HG02588 (cell line): ENCODE measurements around the gene TAS2R46.
A peak's percentile ranks its signal among the peaks of the same experiment; 100 is the strongest.
"Not testable (repeated sequence)": the region's sequence is repeated elsewhere in the genome, so short reads cannot be mapped to it uniquely, and the experiment has no call there.

Experiments
- ATAC-seq: cut with Tn5 transposase; IDR thresholded peaks from one replicate; pipeline ENCODE4 v1.9.1; 2021; ENCODE audit warnings: mild to moderate bottlenecking, moderate library complexity; ENCODE audit not compliant: unreplicated experiment

Gene TAS2R46, protein sequence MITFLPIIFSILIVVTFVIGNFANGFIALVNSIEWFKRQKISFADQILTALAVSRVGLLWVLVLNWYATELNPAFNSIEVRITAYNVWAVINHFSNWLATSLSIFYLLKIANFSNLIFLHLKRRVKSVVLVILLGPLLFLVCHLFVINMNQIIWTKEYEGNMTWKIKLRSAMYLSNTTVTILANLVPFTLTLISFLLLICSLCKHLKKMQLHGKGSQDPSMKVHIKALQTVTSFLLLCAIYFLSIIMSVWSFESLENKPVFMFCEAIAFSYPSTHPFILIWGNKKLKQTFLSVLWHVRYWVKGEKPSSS

DNA sequence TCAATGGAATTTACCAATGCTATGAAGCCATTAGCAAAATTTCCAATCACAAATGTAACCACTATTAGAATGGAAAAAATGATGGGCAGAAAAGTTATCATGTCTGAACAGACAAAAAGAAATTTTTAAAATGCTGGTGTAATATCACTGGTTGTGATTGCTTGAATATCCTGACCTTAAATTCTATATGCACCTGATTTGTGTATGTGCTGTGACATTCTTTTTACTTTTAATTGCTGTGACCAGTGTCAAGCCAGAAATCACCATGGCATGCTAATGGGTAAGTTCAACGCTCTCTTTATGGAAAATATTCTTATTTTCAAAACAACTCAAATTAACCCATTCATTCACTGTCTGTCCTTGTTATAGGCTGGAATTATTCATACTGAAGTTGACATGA is at the start of gene TAS2R46:
TSS of gene TAS2R46 (minus strand) at position 101 of the 400 bp plus-strand sequence. CDS start at position 101, 0 bp downstream.
- ATAC-seq: not testable (repeated sequence)

DNA sequence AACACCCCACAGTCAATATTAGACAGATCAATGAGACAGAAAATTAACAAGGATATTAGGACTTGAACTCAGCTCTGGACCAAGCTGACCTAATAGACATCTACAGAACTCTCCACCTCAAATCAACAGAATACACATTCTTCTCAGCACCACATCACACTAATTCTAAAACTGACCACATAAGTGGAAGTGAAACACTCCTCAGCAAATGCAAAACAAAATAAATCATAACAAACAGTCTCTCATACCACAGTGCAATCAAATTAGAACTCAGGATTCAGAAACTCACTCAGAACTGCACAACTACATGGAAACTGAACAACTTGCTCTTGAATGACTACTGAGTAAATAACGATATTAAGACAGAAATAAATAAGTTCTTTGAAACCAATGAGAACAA is 49.1 kb upstream of the TAS2R46 start:
- ATAC-seq: not testable (repeated sequence)

DNA sequence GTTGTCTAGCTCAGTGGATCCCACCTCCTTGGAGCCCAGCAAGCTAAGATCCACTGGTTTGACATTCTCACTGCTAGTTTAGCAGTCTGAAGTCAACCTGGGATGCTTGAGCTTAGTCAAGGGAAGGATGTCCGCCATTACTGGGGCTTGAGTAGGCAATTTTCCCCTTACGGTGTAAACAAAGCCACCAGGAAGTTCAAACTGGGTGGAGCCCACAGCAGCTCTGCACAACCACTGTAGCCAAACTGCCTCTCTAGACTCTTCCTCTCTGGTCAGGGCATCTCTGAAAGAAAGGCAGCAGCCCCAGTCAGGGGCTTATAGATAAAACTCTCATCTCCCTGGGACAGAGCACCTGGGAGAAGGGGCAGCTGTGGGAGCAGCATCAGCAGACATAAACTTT is 46.8 kb upstream of the TAS2R46 start:
- ATAC-seq: no peak

- no peak for ATAC-seq
These were observed 45.6 kb upstream of the TAS2R46 start for GRCh38 chr12:11107719-11108118.

DNA sequence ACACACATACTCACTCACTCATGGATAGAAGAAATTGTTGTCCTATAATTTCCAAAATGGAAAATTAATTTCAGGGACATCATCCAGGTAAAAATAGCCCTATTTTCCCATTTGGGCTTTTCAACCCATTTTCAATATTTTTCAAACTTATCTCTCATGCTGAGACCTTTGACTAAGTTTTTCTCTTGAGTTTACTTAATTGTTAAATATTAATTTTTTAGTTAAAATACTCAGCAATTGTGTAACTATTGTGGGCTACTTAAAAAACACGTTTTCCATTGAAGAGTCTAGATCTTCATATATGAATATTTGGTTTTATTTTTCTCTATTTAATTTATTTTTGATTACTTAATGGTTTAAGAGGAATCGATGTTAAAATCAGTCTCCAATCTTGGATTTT is 44.2 kb upstream of the TAS2R46 start:
- ATAC-seq: no peak

DNA sequence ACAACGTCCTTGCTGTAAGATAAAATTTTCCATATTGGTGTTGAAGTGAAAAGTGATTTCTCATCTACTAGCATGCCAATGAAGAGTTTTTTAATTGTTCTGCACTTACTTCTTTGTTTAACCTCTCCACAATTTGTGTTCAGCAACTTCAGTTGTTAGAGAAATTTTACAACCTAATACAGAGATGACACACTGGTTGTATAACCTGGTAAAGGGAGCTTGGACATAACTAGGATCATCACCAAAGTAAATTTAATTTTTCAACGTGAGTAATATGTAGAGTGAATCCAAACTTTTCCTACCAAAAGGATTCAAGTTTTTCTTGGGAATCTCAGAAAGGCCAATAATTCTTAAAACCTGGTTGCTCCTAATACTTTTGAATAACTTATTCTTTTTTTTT is 43.5 kb upstream of the TAS2R46 start:
- ATAC-seq: no peak

DNA sequence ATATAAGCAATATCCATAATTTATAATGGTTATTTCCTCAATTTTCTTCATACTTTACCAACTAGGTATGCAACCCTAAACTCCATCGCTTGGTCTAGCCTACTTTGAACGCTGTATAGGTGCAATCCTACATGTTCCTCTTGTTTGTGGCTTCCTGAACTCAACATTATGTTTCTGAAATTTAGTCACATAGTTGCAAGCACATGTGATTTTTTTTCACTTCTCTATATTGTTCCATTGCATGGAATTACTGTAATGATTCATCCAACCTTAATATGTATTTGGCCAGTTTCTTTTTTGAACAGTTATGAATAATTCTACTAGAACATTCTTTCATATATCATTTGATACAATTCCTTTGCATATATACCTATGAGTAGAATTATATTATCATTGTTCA is 32.8 kb upstream of the TAS2R46 start:
- not testable (repeated sequence) for ATAC-seq

- no peak for ATAC-seq
These were observed 30.0 kb upstream of the TAS2R46 start, which contains the start of gene TAS2R43 for GRCh38 chr12:11092128-11092527. Gene TAS2R43, minus strand, starts transcription at chr12:11092313. Its CDS starts 84 bp downstream, at chr12:11092229.

GRCh38 chr12:11089246-11089645 is 27.2 kb upstream of the TAS2R46 start:
- ATAC-seq: no peak

- peak; percentile 84 for ATAC-seq
These were observed 23.3 kb upstream of the TAS2R46 start for GRCh38 chr12:11085419-11085818.

GRCh38 chr12:11081987-11082386 is 19.9 kb upstream of the TAS2R46 start:
- ATAC-seq: no peak

- no peak for ATAC-seq
These were observed 16.2 kb upstream of the TAS2R46 start for GRCh38 chr12:11078246-11078645.

DNA sequence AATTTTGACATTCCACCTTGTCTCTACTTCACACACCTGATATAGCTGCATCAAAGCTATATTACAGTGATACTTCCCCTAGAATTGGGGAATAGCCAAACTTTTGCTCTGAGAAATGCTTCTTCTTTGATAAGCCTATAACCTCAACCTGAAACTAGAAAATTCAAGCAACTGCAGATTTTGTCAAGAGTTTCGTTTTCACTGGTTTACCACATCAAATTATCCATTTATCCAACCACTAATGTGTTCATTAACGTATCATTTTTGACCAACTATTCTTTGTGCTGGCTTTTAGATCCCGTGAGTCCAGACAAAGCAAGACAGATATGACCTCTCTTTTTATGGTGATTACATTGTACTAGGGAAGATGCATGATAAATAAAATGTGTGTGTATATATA is 13.5 kb upstream of the TAS2R46 start:
- peak; percentile 47 for ATAC-seq

GRCh38 chr12:11071414-11071813 is 9.3 kb upstream of the TAS2R46 start:
- no peak for ATAC-seq

GRCh38 chr12:11070999-11071398 is 8.9 kb upstream of the TAS2R46 start:
- no peak for ATAC-seq

- no peak for ATAC-seq
These were observed 7.8 kb upstream of the TAS2R46 start for GRCh38 chr12:11069854-11070365.

GRCh38 chr12:11067514-11067913 is 5.4 kb upstream of the TAS2R46 start:
- ATAC-seq: no peak

- ATAC-seq: no peak
These were observed 2.3 kb downstream of the TAS2R46 start for GRCh38 chr12:11059784-11060183.

DNA sequence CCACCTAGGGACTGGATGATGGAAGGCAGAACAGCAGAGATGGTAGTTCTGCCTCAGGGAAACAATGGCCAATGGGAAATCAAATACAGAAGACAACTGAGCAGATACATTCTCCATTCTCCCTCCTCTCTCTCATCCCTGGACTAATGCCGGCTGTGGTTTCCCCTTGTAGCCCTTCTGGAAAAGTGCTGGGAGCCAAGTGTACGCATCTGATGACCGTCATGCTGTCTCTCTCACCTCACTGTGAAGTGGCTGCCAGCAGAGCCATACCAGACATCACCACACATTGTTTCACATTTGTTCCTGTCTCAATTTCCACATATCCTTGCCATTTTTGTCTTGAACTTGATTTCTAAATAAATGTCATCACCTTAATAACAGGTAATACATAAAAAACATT is 3.1 kb downstream of the TAS2R46 start:
- no peak for ATAC-seq

DNA sequence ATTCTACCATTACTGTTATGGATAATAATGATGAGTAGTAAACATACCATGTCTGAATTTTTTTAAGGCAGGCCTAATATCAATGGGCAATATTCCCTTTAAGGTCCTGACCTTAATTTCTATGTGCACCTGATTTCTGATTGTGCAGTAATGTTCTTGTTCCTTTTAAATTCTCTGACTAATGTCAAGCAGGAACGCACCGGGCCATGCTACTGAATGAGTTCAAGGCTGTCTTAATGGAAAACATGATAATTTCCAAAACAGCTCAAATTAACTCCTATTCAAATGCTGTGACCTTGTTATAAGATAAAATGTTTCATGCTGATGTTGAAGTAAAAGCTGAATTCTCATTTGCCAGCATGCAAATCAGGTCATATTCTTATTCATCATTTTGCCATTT is 6.8 kb downstream of the TAS2R46 start:
- ATAC-seq: no peak

DNA sequence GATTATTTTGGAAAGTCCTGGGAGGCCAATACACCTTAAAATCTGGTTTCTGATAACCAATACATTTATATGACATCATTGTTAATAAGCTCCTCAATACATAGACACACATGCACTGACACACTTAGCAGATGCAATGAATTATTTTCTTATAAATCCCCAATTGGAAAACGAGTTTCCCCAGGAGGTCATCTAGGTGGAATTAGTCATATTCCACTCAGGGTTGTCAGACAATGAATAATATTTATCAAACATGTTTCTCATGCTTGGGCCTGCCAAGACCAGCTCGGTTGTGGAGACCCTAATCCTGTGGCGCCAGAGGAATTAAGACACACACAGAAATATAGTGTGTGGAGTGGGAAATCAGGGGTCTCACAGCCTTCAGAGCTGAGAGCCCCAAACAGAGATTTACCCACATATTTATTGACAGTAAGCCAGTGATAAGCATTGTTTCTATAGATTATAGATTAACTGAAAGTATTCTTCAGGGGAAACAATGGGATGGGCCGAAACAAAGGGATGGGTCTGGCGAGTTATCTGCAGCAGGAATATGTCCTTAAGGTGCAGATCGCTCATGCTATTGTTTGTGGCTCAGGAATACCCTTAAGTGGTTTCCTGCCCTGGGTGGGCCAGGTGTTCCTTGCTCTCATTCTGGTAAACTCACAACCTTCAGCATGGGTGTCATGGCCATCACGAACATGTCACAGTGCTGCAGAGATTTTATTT is 12.1 kb downstream of the TAS2R46 start:
- ATAC-seq: not testable (repeated sequence)

DNA sequence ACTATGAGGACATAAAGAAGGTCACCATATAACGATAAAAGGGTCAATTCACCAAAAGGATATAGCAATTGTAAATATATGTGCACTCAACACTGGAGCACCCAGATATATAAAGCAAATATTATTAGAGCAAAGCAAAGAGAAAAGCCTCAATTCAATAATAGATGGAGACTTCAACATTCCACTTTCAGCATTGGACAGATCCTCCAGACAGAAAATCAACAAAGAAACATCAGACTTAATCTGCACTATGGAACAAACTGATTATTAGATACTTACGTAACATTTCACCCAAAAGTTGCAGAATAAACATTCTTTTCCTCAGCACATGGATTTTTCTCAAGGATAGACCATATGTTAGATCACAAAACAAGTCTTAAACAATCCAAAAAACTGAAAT is 20.7 kb downstream of the TAS2R46 start:
- ATAC-seq: not testable (repeated sequence)
